GM12872 (cell line): Measurements from ENCODE around the gene CHADL.

Experiments
- TF ChIP-seq, protein P1 (sequence below): IDR thresholded peaks from 3 replicates; pipeline ENCODE4 v1.5.1; 2011; ENCODE audit warnings: low read depth, mild to moderate bottlenecking, low read length, moderate library complexity; ENCODE audit not compliant: insufficient read depth

The CHADL gene

DNA sequence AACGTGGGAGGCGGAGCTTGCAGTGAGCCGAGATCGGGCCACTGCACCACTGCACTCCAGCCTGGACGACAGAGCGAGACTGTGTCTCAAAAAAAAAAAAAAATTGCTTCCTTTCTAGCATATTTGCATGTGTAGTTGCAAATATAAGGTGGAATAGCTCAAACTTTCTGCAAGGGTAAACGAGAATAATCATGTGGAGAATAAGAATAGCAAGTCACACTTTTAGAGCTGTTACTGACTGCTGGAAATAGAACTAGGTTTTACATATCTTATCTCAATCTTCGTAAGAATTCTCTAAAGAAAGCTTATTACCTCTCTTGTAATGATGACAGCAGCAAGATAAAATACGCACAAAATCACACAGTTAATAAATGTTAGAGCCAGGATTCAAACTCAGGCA, 34.0 kb downstream of the CHADL start:
- TF ChIP-seq, protein P1, sequence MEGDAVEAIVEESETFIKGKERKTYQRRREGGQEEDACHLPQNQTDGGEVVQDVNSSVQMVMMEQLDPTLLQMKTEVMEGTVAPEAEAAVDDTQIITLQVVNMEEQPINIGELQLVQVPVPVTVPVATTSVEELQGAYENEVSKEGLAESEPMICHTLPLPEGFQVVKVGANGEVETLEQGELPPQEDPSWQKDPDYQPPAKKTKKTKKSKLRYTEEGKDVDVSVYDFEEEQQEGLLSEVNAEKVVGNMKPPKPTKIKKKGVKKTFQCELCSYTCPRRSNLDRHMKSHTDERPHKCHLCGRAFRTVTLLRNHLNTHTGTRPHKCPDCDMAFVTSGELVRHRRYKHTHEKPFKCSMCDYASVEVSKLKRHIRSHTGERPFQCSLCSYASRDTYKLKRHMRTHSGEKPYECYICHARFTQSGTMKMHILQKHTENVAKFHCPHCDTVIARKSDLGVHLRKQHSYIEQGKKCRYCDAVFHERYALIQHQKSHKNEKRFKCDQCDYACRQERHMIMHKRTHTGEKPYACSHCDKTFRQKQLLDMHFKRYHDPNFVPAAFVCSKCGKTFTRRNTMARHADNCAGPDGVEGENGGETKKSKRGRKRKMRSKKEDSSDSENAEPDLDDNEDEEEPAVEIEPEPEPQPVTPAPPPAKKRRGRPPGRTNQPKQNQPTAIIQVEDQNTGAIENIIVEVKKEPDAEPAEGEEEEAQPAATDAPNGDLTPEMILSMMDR: no peak

DNA sequence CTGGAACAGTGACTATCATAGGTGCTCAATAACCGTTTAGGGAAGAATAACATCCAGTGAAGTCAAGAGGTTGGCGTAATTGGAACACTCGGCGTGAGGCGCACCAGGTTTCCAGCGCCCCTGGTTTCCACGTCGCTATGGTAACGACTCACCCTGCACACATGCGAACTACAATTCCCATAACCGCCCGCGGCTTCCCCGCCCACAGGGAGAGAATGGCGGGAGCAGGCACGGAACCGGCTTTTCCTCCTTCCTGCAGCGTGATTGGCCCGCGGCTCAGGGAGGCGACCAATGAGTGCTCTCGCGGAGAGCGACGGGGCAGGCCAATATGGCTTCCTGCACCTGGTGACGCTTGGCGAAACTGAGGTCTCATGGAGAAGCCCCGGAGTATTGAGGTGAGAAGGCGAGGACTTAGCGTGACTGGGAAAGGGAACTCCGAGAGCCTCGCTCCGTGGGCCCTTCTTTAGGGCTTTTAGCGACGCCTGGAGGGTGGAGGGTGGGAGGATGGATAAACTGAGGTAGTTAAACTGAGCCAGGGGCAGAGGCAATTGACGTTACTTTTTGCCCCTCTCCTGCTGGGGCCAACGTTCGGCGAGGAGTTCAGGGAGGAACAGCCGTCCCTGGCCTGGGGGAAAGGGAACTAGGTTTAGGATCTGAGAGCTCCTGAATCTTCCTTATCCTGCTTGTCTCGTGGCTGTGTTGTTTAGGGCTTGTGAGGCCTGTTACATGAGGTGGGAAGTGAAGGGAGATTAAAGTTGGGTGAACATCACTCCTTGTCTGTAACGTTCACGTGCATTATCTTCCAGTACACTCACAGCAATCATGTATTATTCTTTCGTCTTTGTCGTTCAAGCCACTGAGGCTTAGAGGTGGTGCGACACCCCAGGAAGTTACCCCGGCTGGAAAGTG, 35.5 kb downstream of the CHADL start, which contains the start of gene L3MBTL2:
Gene L3MBTL2, plus strand, starts transcription at position 321 of the 909 bp plus-strand sequence. Its CDS starts 51 bp downstream, at position 372.
- TF ChIP-seq, protein P1: no peak

DNA sequence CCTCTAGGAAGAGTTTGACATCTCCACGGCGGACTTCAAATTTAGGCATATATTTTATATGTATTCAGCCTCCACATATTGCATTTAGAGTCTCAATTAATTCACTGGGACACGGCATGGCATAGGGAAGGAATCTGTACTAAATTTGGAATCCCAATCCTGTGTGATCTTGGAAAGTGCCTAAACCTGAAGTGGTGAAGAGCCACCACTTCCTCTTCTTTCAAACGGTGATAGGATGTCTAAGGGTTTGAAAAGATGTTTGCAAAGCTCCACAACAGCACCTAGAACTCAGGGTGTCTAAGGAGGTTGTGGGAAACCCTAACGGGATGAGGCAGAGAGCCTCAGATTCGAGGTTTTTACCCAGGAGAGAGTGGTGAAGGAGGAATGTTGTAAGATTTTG, 36.7 kb downstream of the CHADL start:
- TF ChIP-seq, protein P1: no peak

DNA sequence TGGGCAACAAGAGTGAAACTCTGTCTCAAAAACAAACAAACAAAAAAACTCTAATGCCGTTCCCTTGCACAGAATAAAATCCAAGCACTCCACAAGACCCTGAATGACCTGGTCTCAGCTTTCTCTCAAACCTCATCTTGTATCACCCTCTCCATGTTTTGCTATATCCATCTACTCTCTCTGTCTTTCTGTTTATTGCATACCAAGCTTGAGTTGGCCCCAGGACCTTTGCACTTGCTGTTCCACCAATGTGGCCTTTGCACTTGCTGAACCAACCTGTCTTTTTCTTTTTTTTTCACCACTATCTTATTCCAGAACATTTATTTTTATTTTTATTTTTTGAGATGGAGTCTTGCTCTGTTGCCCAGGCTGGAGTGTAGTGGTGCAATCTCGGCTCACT, 37.6 kb downstream of the CHADL start:
- TF ChIP-seq, protein P1: no peak

DNA sequence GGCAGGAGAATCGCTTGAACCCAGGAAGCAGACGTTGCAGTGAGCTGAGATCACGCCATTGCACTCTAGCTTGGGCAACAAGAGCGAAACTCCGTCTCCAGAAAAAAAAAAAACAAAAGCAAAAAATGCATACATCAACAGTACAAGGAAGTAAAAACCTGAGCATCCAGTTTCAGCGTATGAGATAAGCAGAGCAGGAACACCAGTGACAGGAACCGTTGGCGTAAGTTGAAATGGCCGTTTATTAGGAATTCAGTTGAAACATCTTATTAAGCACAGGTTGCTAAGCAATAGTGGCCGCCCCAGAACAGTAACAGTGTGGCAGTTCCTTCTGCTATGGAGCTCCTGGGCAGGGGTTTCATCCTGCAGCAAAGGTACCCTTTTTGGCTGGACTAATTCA, 39.6 kb downstream of the CHADL start:
- TF ChIP-seq, protein P1: no peak

DNA sequence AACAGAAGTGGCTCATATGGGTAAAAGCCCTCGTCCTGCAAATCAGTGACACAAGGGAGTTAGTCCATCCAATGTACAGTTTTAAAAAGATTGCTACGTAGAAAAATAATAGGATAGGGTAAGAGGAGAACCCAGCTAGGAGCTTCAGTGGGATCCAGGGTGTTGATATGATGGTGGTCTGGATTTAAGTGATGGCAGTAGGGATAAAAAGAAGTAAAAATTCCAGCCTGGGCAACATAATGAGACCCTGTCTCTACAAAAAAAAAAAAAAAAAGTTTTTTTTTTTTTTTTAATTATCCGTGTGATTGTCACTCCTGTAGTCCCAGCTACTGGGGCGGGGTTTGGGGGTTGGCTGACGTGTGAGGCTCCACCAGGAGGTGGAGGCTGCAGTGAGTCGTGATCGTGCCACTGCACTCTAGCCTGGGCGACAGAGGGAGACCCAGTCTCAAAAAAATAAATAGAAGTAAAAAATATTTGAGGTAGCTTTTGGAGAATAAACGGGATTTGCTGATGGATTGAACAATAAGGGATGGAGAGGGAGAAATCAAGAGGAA, 42.6 kb downstream of the CHADL start:
- TF ChIP-seq, protein P1: 0 out of 3 replicates have a peak, but pooled peaks have one; percentile 8
